Activated naive CD4-positive, alpha-beta T cell treated with anti-CD3 and anti-CD28 coated beads for 36 hours (primary cell): ENCODE measurements around the gene ATP8B3. TPM values are rescaled to one million over a fixed set of nuclear protein-coding genes. Genes with fewer than 3 reads are reported as not detected.

Source experiments
- CTCF ChIA-PET: fragments of 350-600 bp; sonication (Branson Sonifier 250); formaldehyde crosslinking; loops from one replicate; lab custom pipeline; 2021; ENCODE audit warnings: antibody characterized with exemption; lab: Charles Lee
- DNase-seq: peaks from one replicate; pipeline ENCODE4 v3.0.0-alpha.2; 2020
- H3K27ac Mint-ChIP-seq: one replicate; pipeline ENCODE4 v1.8.0; 2021; ENCODE audit warnings: mild to moderate bottlenecking, mixed read lengths
- H3K27me3 Mint-ChIP-seq: one replicate; pipeline ENCODE4 v1.8.0; 2021; ENCODE audit warnings: low read depth, mixed read lengths
- H3K36me3 Mint-ChIP-seq: one replicate; pipeline ENCODE4 v1.8.0; 2021; ENCODE audit warnings: low read depth, mixed read lengths
- H3K4me1 Mint-ChIP-seq: one replicate; pipeline ENCODE4 v1.8.0; 2021; ENCODE audit warnings: low read depth, mixed read lengths
- H3K4me3 Mint-ChIP-seq: one replicate; pipeline ENCODE4 v1.8.0; 2021; ENCODE audit warnings: mild to moderate bottlenecking, moderate library complexity, mixed read lengths
- H3K9me3 Mint-ChIP-seq: one replicate; pipeline ENCODE4 v1.8.0; 2021; ENCODE audit warnings: mixed read lengths
- intact Hi-C: fragments of 100-400 bp; cut with micrococcal nuclease; formaldehyde crosslinking; loops from one replicate; pipeline ENCODE4 v1.15.1; 2023
- total RNA-seq, 2 experiments: library from RNA; stranded (reverse); gene quantifications; one replicate each; pipeline ENCODE4 v1.2.3, GENCODE V29; 2021

ATP8B3 gene
- total RNA-seq, 2 experiments from 2014 or later = 6.1 to 8.4 TPM

- CTCF ChIA-PET = interaction anchor here (0.9 to 4.2 kb wide), 4 partner anchors 10 to 32 kb away, joined by 3 to 42 read pairs (median 6); no protein-coding TSS in a partner anchor
- H3K27ac Mint-ChIP-seq = no peak overlapping the region
- intact Hi-C loops = loop anchor here (5.0 kb wide), 1 partner anchor 36 kb away; no protein-coding TSS in a partner anchor
- peaks cover 6% of the 10 kb centered on the region for H3K4me1 Mint-ChIP-seq
- no peak overlapping the region for H3K4me3 Mint-ChIP-seq
- no peaks in the 10 kb centered on the region for H3K27me3 Mint-ChIP-seq
- peaks cover 8% of the 10 kb centered on the region for H3K36me3 Mint-ChIP-seq
- H3K9me3 Mint-ChIP-seq = no peaks in the 10 kb centered on the region
- DNase-seq = no peak
These were observed 16.5 kb upstream of the ATP8B3 start for GRCh38 chr19:1828279-1829238.

- intact Hi-C loops = loop anchor here (5.0 kb wide), 1 partner anchor 35 kb away; no protein-coding TSS in a partner anchor
- no peak for DNase-seq
- CTCF ChIA-PET = interaction anchor here (0.9 to 4.2 kb wide), 4 partner anchors 11 to 31 kb away, joined by 3 to 42 read pairs (median 6); no protein-coding TSS in a partner anchor
These were observed 15.6 kb upstream of the ATP8B3 start for GRCh38 chr19:1827566-1828278.

GRCh38 chr19:1826557-1827521 is 14.8 kb upstream of the ATP8B3 start:
- Mint-ChIP-seq H3K9me3 (no peaks in the 10 kb centered on the region), H3K27ac (no peak overlapping the region), H3K36me3 (peaks cover 12% of the 10 kb centered on the region), H3K27me3 (no peaks in the 10 kb centered on the region), H3K4me3 (no peak overlapping the region), H3K4me1 (peaks cover 4% of the 10 kb centered on the region)
- CTCF ChIA-PET = interaction anchor here (0.6 to 4.2 kb wide), 17 partner anchors 8 to 236 kb away, joined by 3 to 42 read pairs (median 4); partner anchors contain the start of gene REXO1
- intact Hi-C loops = loop anchor here (5.0 kb wide), 1 partner anchor 35 kb away; no protein-coding TSS in a partner anchor
- no peak for DNase-seq

More at GRCh38 chr19:1827566-1828278, 15.6 kb upstream of the ATP8B3 start:
- Mint-ChIP-seq H3K27me3 (no peaks in the 10 kb centered on the region), H3K4me3 (no peak overlapping the region), H3K9me3 (no peaks in the 10 kb centered on the region), H3K27ac (no peak overlapping the region), H3K4me1 (peaks cover 4% of the 10 kb centered on the region), H3K36me3 (peaks cover 10% of the 10 kb centered on the region)

- Mint-ChIP-seq H3K9me3 (no peaks in the 10 kb centered on the region), H3K4me3 (no peak overlapping the region), H3K36me3 (peaks cover 12% of the 10 kb centered on the region), H3K27ac (no peak overlapping the region), H3K27me3 (no peaks in the 10 kb centered on the region), H3K4me1 (peaks cover 4% of the 10 kb centered on the region)
- CTCF ChIA-PET = interaction anchor here (0.6 to 4.2 kb wide), 22 partner anchors 9 to 1803 kb away, joined by 3 to 42 read pairs (median 3); partner anchors contain the start of gene REXO1
- DNase-seq = peak; percentile 78
- intact Hi-C loops = loop anchor here (5.0 kb wide), 1 partner anchor 34 kb away; no protein-coding TSS in a partner anchor
These were observed 14.0 kb upstream of the ATP8B3 start for GRCh38 chr19:1825909-1826556.

- CTCF ChIA-PET = interaction anchor here (1.2 to 1.4 kb wide), 2 partner anchors 11 to 42 kb away, joined by 3 read pairs; no protein-coding TSS in a partner anchor
- H3K36me3 Mint-ChIP-seq = peaks cover 15% of the 10 kb centered on the region
- no peaks in the 10 kb centered on the region for H3K27me3 Mint-ChIP-seq
- H3K4me3 Mint-ChIP-seq = no peak overlapping the region
- peaks cover 4% of the 10 kb centered on the region for H3K4me1 Mint-ChIP-seq
- no peaks in the 10 kb centered on the region for H3K9me3 Mint-ChIP-seq
- intact Hi-C loops = no loop called here
- no peak for DNase-seq
- no peak overlapping the region for H3K27ac Mint-ChIP-seq
These were observed 12.2 kb upstream of the ATP8B3 start for GRCh38 chr19:1824252-1824622.

GRCh38 chr19:1823539-1824251 is 11.6 kb upstream of the ATP8B3 start:
- Mint-ChIP-seq H3K27me3 (no peaks in the 10 kb centered on the region), H3K9me3 (no peaks in the 10 kb centered on the region), H3K27ac (no peak overlapping the region), H3K4me1 (peaks cover 4% of the 10 kb centered on the region), H3K36me3 (peaks cover 15% of the 10 kb centered on the region), H3K4me3 (no peak overlapping the region)
- DNase-seq = no peak
- intact Hi-C loops = no loop called here
- CTCF ChIA-PET = interaction anchor here (1.2 to 1.4 kb wide), 2 partner anchors 12 to 42 kb away, joined by 3 read pairs; no protein-coding TSS in a partner anchor

- CTCF ChIA-PET = no interaction called here
- peaks cover 4% of the 10 kb centered on the region for H3K4me1 Mint-ChIP-seq
- peaks cover 15% of the 10 kb centered on the region for H3K36me3 Mint-ChIP-seq
- intact Hi-C loops = no loop called here
- DNase-seq = no peak
- no peaks in the 10 kb centered on the region for H3K9me3 Mint-ChIP-seq
- H3K27me3 Mint-ChIP-seq = no peaks in the 10 kb centered on the region
- H3K27ac Mint-ChIP-seq = no peak overlapping the region
- no peak overlapping the region for H3K4me3 Mint-ChIP-seq
These were observed 10.9 kb upstream of the ATP8B3 start for GRCh38 chr19:1823020-1823419.

GRCh38 chr19:1822210-1822609 is 10.1 kb upstream of the ATP8B3 start:
- intact Hi-C loops = no loop called here
- no peak overlapping the region for H3K27ac Mint-ChIP-seq
- H3K4me1 Mint-ChIP-seq = peaks cover 4% of the 10 kb centered on the region
- CTCF ChIA-PET = no interaction called here
- no peak for DNase-seq
- H3K9me3 Mint-ChIP-seq = no peaks in the 10 kb centered on the region
- no peak overlapping the region for H3K4me3 Mint-ChIP-seq
- peaks cover 15% of the 10 kb centered on the region for H3K36me3 Mint-ChIP-seq
- H3K27me3 Mint-ChIP-seq = no peaks in the 10 kb centered on the region

- H3K27me3 Mint-ChIP-seq = no peaks in the 10 kb centered on the region
- no peaks in the 10 kb centered on the region for H3K4me1 Mint-ChIP-seq
- CTCF ChIA-PET = interaction anchor here (1.2 to 1.9 kb wide), 2 partner anchors 19 to 25 kb away, joined by 3 to 10 read pairs; no protein-coding TSS in a partner anchor
- no peaks in the 10 kb centered on the region for H3K9me3 Mint-ChIP-seq
- DNase-seq = no peak
- intact Hi-C loops = no loop called here
- H3K36me3 Mint-ChIP-seq = peaks cover 12% of the 10 kb centered on the region
- no peak overlapping the region for H3K4me3 Mint-ChIP-seq
- no peak overlapping the region for H3K27ac Mint-ChIP-seq
These were observed 7.5 kb upstream of the ATP8B3 start for GRCh38 chr19:1819341-1820255.
